Measurements from ENCODE around the gene ENDOD1.
A peak's percentile ranks its signal among the peaks of the same experiment; 100 is the strongest.

Gene ENDOD1

DNA sequence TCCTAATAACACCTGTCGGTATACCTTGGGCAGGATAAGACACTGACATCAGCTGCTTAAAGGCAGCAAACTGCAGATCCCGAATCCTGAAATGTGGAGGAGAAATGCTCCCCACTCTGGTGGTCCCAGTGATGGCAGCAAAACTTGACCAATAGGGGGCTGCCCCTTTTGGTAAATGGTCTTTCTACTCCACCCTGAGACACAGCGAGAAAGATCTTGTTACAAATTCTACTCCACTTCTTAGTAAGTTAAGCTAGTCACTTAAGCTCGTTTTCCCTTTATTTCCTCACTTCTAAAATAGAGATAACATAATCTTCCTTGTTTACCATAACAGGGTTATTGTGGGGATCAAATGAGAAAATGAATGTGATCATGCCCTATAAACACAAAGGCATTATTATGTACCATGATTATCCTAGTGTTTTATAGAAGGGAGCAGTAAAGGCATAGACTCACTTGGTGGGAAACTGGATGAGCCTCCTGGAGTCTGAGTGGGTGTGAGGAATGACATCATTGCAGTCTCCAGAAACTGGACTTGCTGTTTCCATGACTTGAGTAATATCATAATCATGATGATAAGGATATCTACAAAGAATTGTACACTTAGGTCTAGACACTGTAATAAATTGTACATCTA lies 50.9 kb downstream of the ENDOD1 start:
- no peak overlapping the region for H2AK5ac ChIP-seq (ENCODE audit: low read length)
- WGBS (ENCODE audit: extremely low coverage, insufficient coverage, insufficient read length), result no CpG with 5 or more reads among the region's 4 CpGs
- no peak overlapping the region for H4K91ac ChIP-seq (ENCODE audit: low read depth, low read length)
- no peak overlapping the region for H3K4me2 ChIP-seq (ENCODE audit: low read length)
- H2BK5ac ChIP-seq (ENCODE audit: low read depth, low read length, poor library complexity), result no peak overlapping the region
- no peak overlapping the region for H3K18ac ChIP-seq (ENCODE audit: low read length)
- H3K14ac ChIP-seq (ENCODE audit: low read length), result no peak overlapping the region
- no peak overlapping the region for H2AFZ ChIP-seq (ENCODE audit: insufficient read depth, low read length, poor library complexity)
- no peaks in the 10 kb centered on the region for H3K9me3 ChIP-seq (ENCODE audit: insufficient read depth, low read depth, low read length)
- H3K4me1 ChIP-seq (ENCODE audit: control insufficient read depth in 1 of 2, insufficient read depth in 2 of 2, low read length in 2 of 2), result peaks cover 0 to 6% of the 10 kb centered on the region in 2 experiments
- H3K27ac ChIP-seq (ENCODE audit: low read depth, low read length), result no peak overlapping the region
- no peak overlapping the region for H3K23ac ChIP-seq (ENCODE audit: low read length)
- DNase-seq, result no peak
- H2BK120ac ChIP-seq (ENCODE audit: insufficient read depth, low read length, poor library complexity), result peak overlapping the region; percentile 17
- no peak overlapping the region for H2BK12ac ChIP-seq (ENCODE audit: low read length)
- no peaks in the 10 kb centered on the region for H3K36me3 ChIP-seq (ENCODE audit: control insufficient read depth in 1 of 2, insufficient read depth in 2 of 2, low read length in 2 of 2)
- H3K79me2 ChIP-seq (ENCODE audit: control insufficient read depth, insufficient read depth, low read length, poor library complexity), result no peaks in the 10 kb centered on the region
- H3K79me1 ChIP-seq (ENCODE audit: low read length), result peaks cover 5% of the 10 kb centered on the region
- H3K9ac ChIP-seq (ENCODE audit: low read length), result no peak overlapping the region
- H4K12ac ChIP-seq (ENCODE audit: low read depth, low read length), result no peak overlapping the region
- no peak overlapping the region for H3K4me3 ChIP-seq (ENCODE audit: low read depth, low read length)
- H3K4ac ChIP-seq (ENCODE audit: low read depth, low read length), result no peak overlapping the region
- no peak overlapping the region for H4K8ac ChIP-seq (ENCODE audit: low read depth, low read length)
- H3K27me3 ChIP-seq (ENCODE audit: insufficient read depth, low read length), result no peaks in the 10 kb centered on the region

DNA sequence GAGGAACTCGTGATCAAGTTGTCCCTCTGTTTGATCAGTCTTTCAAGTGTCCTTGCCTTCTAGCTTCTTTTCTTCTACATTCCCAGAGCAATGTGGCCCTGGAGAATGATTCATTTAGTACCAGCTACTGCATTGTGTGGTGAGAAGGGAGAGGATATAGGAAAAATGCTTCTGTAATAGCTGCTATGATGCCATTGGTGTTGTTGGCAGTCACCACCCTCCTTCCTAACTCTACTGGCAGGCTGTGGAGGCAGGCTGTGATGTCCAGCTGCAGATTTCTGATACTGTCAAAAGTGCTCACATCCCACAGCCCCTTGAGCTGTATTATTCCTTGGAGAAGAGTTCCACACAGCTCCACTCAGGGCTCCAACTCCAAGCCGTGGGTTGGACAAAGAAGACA lies 52.8 kb downstream of the ENDOD1 start:
- Histone ChIP-seq H3K36me3 (ENCODE audit: control insufficient read depth in 1 of 2, insufficient read depth in 2 of 2, low read length in 2 of 2) (no peaks in the 10 kb centered on the region), H3K27ac (ENCODE audit: low read depth, low read length) (no peak overlapping the region), H3K4ac (ENCODE audit: low read depth, low read length) (no peak overlapping the region), H3K4me3 (ENCODE audit: low read depth, low read length) (no peak overlapping the region), H3K4me1 (ENCODE audit: control insufficient read depth in 1 of 2, insufficient read depth in 2 of 2, low read length in 2 of 2) (peaks cover 0 to 6% of the 10 kb centered on the region in 2 experiments), H3K14ac (ENCODE audit: low read length) (no peak overlapping the region), H2AFZ (ENCODE audit: insufficient read depth, low read length, poor library complexity) (no peak overlapping the region), H4K91ac (ENCODE audit: low read depth, low read length) (peak overlapping the region; percentile 26), H3K18ac (ENCODE audit: low read length) (no peak overlapping the region), H4K12ac (ENCODE audit: low read depth, low read length) (no peak overlapping the region), H3K9ac (ENCODE audit: low read length) (no peak overlapping the region), H4K8ac (ENCODE audit: low read depth, low read length) (no peak overlapping the region), H3K4me2 (ENCODE audit: low read length) (no peak overlapping the region), H3K27me3 (ENCODE audit: insufficient read depth, low read length) (no peaks in the 10 kb centered on the region), H3K9me3 (ENCODE audit: insufficient read depth, low read depth, low read length) (no peaks in the 10 kb centered on the region), H2AK5ac (ENCODE audit: low read length) (no peak overlapping the region), H3K79me2 (ENCODE audit: control insufficient read depth, insufficient read depth, low read length, poor library complexity) (no peaks in the 10 kb centered on the region), H2BK120ac (ENCODE audit: insufficient read depth, low read length, poor library complexity) (no peak overlapping the region), H2BK12ac (ENCODE audit: low read length) (peak overlapping the region; percentile 36), H3K23ac (ENCODE audit: low read length) (no peak overlapping the region), H2BK5ac (ENCODE audit: low read depth, low read length, poor library complexity) (no peak overlapping the region), H3K79me1 (ENCODE audit: low read length) (peaks cover 5% of the 10 kb centered on the region)
- no peak for DNase-seq
- no CpG with 5 or more reads among the region's 2 CpGs for WGBS (ENCODE audit: extremely low coverage, insufficient coverage, insufficient read length)

DNA sequence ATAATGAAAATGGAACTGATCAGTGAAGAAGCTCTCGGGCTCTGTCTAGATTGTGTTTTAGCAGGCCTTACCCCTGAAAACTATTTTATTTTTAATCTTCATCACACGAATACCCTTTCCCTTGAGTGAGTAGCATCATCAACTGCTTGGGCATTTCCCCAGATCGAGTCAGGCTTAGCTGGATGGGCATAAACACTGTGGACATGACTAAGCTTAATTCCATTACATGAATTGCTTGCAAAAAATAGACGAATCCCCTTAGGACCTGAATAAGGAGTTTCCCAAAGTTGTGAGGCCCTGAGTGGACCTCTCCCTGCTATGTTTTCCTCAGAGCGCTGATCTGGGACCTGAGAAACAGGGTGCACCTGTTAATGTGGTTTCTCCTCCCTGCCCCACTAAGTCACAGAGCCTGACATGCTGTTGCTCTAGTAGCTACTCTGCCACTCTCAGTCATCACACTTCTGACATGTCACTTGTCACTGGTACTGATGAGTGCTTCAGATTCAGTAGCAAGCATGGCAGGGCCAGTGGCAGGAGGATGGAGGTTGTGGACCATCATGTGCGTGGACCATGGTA lies 53.5 kb downstream of the ENDOD1 start:
- H4K91ac ChIP-seq (ENCODE audit: low read depth, low read length), result no peak overlapping the region

DNA sequence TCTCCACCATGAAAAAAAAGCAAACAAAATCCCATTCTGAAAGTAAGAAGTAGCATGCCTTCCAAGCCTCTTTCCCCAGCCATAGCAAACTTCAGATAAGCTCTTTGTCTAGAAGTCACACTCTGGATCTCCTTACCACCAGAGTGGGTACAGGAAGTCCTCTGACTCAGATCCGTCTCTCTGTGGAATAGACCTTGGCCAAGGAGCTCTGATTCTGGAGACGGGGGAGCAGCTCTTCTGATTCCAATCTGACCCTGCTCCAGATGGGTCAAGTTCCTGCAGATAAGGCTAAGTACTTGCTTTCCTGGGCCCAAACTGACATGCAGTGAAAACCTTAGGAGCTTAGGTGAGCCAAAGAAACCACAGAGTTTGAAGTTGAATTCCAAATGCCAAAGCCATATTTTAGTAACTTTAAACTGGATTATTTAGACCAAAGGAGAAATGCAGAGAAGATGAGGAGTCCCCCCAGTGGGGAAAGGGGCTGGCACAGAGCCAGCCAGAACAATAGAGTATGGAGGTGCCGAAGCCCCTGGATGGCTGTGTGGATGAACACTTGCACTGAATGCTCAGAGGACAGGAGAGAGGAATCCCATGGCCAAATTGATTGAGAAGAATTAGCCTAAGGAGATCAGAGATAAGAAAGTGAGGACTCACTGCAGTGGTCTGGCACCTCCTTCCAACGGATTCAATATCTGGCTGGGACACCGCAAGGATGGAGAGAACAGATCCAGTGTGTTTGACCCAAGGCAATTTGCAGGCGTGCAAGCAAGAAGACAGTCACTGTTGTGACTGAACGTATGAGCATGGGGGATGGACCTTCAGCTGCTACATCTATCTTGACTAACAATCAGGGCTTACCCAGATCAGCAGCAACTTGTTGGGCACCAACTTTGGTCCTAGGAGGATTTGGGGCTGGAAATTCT lies 54.9 kb downstream of the ENDOD1 start:
- WGBS (ENCODE audit: extremely low coverage, insufficient coverage, insufficient read length), result no CpG with 5 or more reads among the region's 7 CpGs

More for the DNA sequence above, 53.5 kb downstream of the ENDOD1 start:
- Histone ChIP-seq H3K9ac (ENCODE audit: low read length) (no peak overlapping the region), H3K36me3 (ENCODE audit: control insufficient read depth in 1 of 2, insufficient read depth in 2 of 2, low read length in 2 of 2) (no peaks in the 10 kb centered on the region), H3K79me1 (ENCODE audit: low read length) (peaks cover 7% of the 10 kb centered on the region), H3K27ac (ENCODE audit: low read depth, low read length) (no peak overlapping the region), H3K4me1 (ENCODE audit: control insufficient read depth in 1 of 2, insufficient read depth in 2 of 2, low read length in 2 of 2) (peaks cover 2 to 5% of the 10 kb centered on the region in 2 experiments), H2AFZ (ENCODE audit: insufficient read depth, low read length, poor library complexity) (no peak overlapping the region), H4K8ac (ENCODE audit: low read depth, low read length) (no peak overlapping the region), H3K27me3 (ENCODE audit: insufficient read depth, low read length) (no peaks in the 10 kb centered on the region), H3K4me3 (ENCODE audit: low read depth, low read length) (peak overlapping the region; percentile 20), H2AK5ac (ENCODE audit: low read length) (no peak overlapping the region), H4K12ac (ENCODE audit: low read depth, low read length) (no peak overlapping the region), H3K79me2 (ENCODE audit: control insufficient read depth, insufficient read depth, low read length, poor library complexity) (no peaks in the 10 kb centered on the region), H2BK120ac (ENCODE audit: insufficient read depth, low read length, poor library complexity) (no peak overlapping the region), H2BK5ac (ENCODE audit: low read depth, low read length, poor library complexity) (no peak overlapping the region), H3K23ac (ENCODE audit: low read length) (no peak overlapping the region), H3K4ac (ENCODE audit: low read depth, low read length) (no peak overlapping the region), H3K14ac (ENCODE audit: low read length) (no peak overlapping the region), H3K9me3 (ENCODE audit: insufficient read depth, low read depth, low read length) (no peaks in the 10 kb centered on the region), H3K4me2 (ENCODE audit: low read length) (no peak overlapping the region), H3K18ac (ENCODE audit: low read length) (no peak overlapping the region), H2BK12ac (ENCODE audit: low read length) (no peak overlapping the region)
- no peak for DNase-seq
- no CpG with 5 or more reads among the region's 6 CpGs for WGBS (ENCODE audit: extremely low coverage, insufficient coverage, insufficient read length)

More for the DNA sequence above, 54.9 kb downstream of the ENDOD1 start:
- Histone ChIP-seq H2BK5ac (ENCODE audit: low read depth, low read length, poor library complexity) (no peak overlapping the region), H2BK12ac (ENCODE audit: low read length) (peak overlapping the region; percentile 66), H3K4me3 (ENCODE audit: low read depth, low read length) (no peak overlapping the region), H4K8ac (ENCODE audit: low read depth, low read length) (no peak overlapping the region), H3K27me3 (ENCODE audit: insufficient read depth, low read length) (no peaks in the 10 kb centered on the region), H3K14ac (ENCODE audit: low read length) (peak overlapping the region; percentile 42), H3K4me2 (ENCODE audit: low read length) (no peak overlapping the region), H2AFZ (ENCODE audit: insufficient read depth, low read length, poor library complexity) (no peak overlapping the region), H3K79me1 (ENCODE audit: low read length) (peaks cover 14% of the 10 kb centered on the region), H3K9me3 (ENCODE audit: insufficient read depth, low read depth, low read length) (no peaks in the 10 kb centered on the region), H2BK120ac (ENCODE audit: insufficient read depth, low read length, poor library complexity) (no peak overlapping the region), H3K23ac (ENCODE audit: low read length) (no peak overlapping the region), H3K18ac (ENCODE audit: low read length) (peak overlapping the region; percentile 48), H3K4me1 (ENCODE audit: control insufficient read depth in 1 of 2, insufficient read depth in 2 of 2, low read length in 2 of 2) (peaks cover 9 to 13% of the 10 kb centered on the region in 2 experiments), H3K9ac (ENCODE audit: low read length) (no peak overlapping the region), H4K91ac (ENCODE audit: low read depth, low read length) (peak overlapping the region; percentile 4), H4K12ac (ENCODE audit: low read depth, low read length) (no peak overlapping the region), H3K79me2 (ENCODE audit: control insufficient read depth, insufficient read depth, low read length, poor library complexity) (no peaks in the 10 kb centered on the region), H3K36me3 (ENCODE audit: control insufficient read depth in 1 of 2, insufficient read depth in 2 of 2, low read length in 2 of 2) (no peaks in the 10 kb centered on the region), H3K27ac (ENCODE audit: low read depth, low read length) (no peak overlapping the region), H3K4ac (ENCODE audit: low read depth, low read length) (no peak overlapping the region), H2AK5ac (ENCODE audit: low read length) (no peak overlapping the region)
- no peak for DNase-seq

Data from trophoblast cell (in vitro differentiated cells and primary cell).